IPS-18c (cell line): ENCODE data around the gene MKLN1.
"Not testable (repeated sequence)": the region's sequence is repeated elsewhere in the genome, so short reads cannot be mapped to it uniquely, and the experiment has no call there.

Source experiments
- H3K4me3 ChIP-seq: 2 replicates; pipeline ENCODE4 v1.7.0; 2013; ENCODE audit warnings: low read depth, mild to moderate bottlenecking, low read length, moderate library complexity; ENCODE audit not compliant: insufficient read depth
- H3K9me3 ChIP-seq: one replicate; pipeline ENCODE4 v1.6.1; 2013; ENCODE audit warnings: mild to moderate bottlenecking, low read length, moderate library complexity; ENCODE audit not compliant: control insufficient read depth, insufficient read depth

The MKLN1 gene

DNA sequence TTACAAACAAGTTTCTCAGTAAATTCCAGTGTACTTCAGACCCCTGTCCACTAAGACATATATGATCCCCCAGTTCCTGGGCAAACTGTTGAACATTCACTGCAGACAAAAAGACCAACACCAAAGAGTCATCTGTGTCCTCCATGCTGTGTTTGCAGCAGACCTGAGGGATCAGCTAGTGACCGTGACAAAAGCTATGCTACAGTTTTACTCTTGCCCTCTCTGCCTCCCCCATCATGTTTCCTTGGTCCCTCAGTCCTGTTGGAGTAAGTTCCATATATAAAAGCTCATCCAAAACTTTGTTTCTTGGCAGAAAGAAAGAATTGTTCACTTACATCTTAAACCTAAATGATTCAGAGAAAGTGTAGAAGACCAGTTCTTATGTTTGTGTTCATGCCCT is 172.7 kb downstream of the MKLN1 start:
- Histone ChIP-seq H3K9me3 (no peaks in the 10 kb centered on the region), H3K4me3 (no peak overlapping the region)

DNA sequence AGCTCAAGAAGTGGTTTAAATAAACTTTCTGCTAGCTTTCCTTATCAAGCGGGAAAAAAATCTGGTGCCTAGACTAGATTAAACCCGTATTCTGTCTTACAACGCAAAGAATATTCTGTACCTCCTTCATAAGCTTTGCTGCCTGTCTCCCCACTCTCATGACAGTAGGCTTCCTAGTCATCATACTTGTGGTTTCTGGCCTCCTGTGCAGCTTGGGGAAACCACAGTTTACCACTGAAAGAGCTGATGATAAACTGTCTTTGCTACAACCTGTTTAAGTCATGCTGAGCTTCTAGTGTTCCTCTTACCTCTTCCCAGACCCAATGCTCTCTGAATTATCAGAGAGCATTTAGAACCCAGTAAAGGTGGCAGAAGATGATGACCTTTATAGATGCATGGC is 173.7 kb downstream of the MKLN1 start:
- H3K4me3 ChIP-seq, result no peak overlapping the region

DNA sequence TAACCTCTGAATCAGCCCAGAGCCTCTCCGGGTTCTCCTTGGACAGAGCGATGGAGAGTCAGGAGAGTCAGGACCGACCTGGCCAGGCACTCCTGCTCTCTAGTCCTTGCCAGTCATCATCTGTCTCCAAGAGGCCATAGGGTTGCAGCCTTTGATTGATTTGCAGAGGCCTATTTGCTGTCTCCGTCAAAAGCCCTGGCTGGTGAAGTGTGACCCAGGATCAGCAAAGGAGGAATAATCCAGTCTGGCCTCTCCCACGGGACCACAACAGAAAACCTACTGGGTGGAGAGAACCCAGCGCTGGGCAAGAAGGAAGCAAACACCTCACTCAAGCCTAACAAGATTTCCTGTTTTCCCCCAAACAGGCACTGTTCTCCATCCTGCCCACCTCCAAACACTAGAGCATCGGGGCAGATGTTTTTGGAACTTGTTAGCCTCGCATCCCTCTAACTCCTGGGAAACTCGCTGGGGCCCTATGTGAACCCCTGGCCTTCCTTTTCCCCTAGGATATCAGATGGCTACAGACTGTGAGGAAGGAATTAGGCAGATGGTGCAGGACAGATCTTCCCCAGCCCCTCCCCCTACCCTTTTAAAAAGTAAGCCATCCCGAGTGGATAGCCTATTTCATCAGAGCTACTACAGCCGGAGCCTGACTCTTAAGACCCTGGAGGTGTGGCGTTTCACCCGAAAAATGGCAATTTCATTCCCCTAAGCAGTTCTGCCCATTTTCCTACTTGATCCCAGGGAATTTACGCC is 174.4 kb downstream of the MKLN1 start:
- no peak overlapping the region for H3K4me3 ChIP-seq
- H3K9me3 ChIP-seq, result no peaks in the 10 kb centered on the region

More for the DNA sequence above, 173.7 kb downstream of the MKLN1 start:
- H3K9me3 ChIP-seq, result no peaks in the 10 kb centered on the region

DNA sequence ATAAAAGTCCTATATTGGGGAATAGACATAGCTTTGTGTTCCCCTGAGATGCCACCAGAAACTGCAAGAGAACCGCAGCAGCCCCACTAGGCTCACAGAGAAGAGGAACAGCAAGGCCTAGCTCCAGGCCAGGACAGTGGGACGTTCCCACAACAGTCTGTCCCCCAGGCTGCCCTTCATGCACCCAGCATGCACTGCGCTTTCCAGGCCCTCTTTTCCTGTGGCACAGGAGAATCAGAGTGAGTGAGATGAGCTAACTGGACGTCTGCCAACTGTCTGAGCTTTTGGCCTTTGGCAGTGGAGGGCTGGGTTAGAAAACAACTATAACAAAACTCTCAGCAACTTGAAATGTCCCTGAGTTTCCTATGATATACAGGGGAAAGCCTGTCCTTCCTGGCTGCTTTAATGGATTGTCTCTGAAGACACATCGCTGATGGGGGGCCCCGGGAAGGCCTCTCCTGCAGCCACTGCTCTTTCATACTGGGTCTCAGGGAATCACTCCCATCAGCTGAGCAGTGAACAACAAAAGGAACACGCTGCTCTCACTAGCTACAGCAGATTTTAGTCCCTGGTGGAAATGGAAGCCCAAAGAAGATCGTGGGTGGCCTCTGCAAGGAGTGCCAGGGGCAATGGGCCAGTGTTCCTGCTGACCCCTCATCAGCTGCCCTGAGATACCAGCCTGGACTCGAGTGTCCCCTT is 175.3 kb downstream of the MKLN1 start:
- no peaks in the 10 kb centered on the region for H3K9me3 ChIP-seq

DNA sequence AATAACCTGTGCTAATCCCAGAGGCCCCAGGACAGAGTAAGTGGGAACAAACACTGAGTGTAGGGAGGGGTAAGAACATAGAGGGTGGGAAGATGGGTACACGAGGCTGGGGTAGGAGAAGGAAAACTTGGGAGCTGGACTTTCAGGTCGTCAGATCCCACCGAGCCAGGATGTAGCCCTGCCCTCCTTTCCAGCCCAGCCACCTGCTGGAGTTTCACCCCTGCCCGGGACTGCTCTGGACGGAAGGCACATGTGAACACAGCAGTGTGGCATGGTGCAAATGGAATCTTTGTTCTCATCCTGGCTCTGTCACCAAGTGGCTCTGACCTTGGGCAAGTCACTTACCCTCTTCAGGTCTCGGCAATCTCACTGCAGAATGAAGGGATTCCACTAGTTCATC is 176.0 kb downstream of the MKLN1 start:
- Histone ChIP-seq H3K9me3 (no peaks in the 10 kb centered on the region), H3K4me3 (no peak overlapping the region)

More for the DNA sequence above, 175.3 kb downstream of the MKLN1 start:
- no peak overlapping the region for H3K4me3 ChIP-seq

DNA sequence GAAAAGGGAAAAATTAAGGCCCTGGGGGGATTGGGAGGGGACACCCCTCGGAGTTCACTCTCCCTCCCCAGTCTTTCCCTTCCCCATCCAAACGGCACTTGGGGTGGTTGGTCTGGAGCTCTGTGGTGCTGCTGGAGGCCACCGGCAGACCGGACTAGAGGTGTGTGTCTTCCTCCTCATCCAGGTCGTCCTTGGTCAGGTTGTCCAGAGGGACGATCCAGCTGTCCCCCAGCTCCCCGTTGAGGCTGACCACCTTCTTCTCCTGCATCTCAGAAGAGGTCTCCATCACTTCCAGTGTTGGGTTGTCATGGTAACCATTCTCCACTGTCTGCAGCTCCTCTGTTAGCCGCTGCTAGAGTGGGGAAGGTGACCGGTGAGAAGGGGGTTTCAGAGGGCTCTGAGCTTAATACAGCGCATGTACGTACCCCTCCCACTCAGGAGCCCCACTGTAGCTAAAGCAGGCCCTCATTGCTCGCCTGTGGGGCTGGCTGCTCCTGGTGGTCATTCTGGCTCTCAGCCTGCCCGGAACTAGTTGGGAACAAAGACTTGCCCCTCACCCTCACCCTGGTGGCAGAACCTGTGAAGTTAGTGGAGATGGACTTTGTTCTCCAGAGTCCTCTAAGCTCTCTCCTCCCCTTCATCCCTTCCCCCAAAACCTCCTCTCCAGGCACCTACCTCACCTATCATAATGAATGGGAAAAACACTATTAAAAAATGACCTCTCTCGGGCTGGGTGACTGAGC is 176.7 kb downstream of the MKLN1 start:
- H3K9me3 ChIP-seq, result no peaks in the 10 kb centered on the region
- H3K4me3 ChIP-seq, result no peak overlapping the region

DNA sequence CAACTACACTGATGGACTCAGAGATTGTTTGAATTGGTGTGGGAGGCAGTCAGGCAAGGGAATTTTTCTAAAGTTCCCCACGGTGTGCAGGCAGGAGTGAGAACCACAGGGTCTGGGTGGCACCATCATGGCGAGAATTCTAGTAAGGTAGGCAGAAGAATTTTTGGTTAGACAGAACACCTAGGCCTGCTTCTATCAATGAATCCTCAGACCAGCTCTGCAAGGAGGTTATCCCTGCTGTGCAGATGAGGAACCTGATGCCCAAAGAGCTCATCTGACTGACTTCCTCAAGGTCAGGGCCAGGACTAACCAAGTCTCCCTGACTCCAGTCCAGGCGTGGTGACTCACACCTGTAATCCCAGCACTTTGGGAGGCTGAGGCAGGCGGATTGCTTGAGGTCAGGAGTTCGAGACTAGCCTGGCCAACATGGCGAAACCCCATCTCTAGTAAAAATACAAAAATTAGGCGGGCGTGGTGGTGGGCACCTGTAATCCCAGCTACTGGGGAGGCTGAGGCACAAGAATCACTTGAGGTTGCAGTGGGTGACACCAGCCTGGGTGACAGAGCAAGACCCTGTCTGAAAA is 177.5 kb downstream of the MKLN1 start:
- H3K4me3 ChIP-seq, H3K9me3 ChIP-seq: not testable (repeated sequence)

DNA sequence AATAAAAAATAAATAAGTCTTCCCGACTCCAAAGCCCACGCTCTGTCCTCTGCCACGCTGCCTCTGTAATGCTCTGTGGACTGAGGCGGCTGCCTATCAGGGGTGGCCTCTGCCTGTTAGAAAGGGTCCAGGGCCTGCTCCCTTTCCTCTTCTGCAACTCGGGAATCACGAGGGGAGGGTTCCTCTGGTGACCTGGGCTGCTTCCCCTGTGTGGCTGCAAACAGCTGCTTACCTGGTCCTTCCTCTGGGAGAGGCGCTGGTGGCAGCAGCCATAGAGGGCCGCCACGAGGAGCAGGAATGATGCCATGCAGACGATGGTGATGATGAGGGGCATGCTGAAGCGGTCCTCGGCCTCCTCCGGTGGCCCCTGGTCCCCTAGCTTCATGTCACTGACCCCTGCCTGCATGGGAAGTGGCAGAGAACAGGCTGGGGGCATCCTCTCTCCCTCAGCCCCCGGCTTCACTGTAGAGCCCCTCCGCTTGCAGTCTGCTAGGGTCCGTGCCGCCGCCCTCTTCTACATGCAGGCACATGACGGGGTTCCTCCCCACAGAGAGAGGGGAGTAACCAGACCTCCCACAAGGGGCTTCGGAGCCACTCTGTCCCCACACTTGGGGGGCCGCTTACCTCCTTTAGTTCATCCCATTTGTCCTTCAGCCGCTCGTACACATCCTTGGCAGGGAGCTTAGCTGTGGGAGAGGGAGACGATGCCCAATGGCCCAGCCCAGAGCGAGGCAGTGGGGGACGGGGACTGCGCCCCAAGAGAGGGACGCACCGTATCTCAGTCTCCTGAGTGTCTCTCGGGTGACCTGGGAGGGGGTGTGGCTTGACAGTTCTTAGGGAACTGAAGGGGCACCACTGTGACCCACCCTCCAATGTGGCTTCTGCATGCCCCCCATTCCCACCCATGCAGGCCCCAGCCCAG is 178.2 kb downstream of the MKLN1 start:
- Histone ChIP-seq H3K4me3 (no peak overlapping the region), H3K9me3 (no peaks in the 10 kb centered on the region)

DNA sequence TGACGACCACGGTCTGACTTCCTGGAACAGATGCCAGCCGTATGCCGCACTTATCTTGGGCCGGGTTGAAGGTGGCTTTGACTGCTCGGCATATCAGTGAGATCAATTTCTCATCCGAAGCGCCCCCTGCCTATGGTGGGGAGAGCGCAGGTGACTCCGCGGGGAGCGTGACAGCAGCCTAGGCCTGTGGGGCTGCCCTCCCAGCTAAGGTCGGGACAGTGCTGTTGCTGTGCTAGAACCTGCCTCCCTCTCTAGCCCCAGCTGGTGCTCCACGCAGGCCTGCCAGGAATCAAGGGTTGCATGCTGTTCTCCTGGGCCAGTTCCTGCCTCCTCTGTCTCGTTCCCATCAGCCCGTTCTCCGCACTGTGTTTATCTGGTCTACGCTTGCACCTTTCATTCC is 178.9 kb downstream of the MKLN1 start:
- no peaks in the 10 kb centered on the region for H3K9me3 ChIP-seq
- H3K4me3 ChIP-seq, result no peak overlapping the region

DNA sequence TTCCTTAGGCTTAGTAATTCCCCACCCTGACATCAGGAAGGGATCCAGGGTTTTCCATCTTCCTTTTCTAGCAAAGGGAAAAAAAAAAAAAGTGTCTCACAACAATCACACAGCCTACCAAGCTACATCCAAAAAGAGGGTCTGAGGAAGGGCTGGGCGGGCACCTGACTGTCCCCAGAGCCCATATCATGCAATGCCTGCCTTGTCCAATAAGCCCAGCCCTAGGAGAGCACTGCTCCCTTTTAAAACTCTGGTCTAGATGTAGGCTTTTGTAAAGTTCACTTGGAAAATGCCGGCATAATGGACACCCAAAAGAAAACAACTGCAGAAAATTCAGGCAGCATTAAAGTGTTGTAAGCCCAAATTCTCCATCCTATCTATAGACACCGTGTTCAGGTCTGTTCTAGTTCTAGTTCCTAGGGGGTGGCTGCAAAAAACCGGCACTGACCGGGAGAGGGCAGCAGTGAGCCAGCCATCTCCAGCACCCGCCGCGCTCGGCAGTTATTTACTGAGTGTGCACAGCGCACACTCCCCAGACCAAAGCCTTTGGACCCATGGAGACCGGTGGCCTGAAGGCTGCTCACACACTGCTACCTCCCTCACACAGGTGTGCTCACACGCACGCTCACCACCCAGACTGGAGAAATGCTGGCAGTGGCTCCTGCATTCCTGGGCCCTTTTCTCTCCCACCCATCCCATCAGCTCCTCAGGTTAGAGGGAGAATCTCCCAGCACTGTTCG is 180.1 kb downstream of the MKLN1 start:
- Histone ChIP-seq H3K9me3 (no peaks in the 10 kb centered on the region), H3K4me3 (no peak overlapping the region)

DNA sequence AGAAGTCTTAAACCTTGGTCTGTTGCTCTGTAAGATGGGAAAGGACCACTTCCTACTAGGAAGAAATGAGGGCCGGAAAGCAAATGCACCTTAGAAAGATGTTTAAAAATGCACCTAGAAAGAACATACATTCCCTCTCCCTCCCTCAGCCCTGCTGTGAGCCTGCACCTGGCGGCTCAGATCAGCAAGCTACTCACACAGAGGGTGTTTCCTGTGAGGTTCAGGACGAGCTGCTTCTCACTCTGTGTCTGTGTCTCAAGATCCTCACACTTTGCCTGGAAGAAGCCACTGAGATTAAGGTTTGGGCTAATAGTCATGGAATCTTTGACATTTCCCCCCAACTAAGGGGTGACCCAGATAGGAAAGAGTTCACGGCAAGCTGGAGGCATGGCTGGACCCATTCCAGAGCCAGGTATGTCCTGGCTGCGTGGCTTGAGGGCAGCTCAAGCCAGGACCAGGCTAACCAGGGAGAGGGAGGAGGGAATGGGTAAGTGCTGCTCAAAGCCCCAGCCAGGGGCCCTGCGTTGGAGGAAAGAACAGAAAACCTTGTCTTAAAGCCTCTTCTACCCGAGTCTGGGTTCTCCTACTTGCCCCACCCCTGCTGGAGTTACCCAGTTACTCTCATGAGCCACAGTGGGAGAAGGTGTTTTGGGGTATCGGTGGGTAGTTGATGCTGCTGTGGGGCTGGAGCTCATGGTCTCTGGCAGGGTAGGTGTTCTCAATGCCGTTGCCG is 181.2 kb downstream of the MKLN1 start:
- H3K4me3 ChIP-seq, result no peak overlapping the region
- no peaks in the 10 kb centered on the region for H3K9me3 ChIP-seq

DNA sequence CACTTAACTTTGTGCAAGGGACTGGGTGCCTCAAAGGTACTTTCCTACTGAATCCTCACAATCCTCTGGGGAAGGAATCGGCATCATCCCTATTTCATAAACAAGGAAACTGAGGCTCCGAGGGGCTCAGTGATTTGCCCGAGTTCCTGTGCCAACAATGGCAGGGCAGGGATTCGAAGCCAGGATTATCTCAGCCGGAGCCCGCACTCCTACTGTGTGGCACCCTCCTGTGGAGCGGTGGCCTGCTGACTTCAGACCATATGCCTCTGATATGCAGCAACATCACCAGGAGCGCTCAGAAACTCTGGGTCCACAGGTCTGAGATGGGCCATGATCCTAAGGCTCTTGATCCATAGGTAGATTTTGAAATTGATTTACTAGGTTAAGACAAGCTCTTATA is 182.1 kb downstream of the MKLN1 start:
- Histone ChIP-seq H3K9me3 (no peaks in the 10 kb centered on the region), H3K4me3 (no peak overlapping the region)

DNA sequence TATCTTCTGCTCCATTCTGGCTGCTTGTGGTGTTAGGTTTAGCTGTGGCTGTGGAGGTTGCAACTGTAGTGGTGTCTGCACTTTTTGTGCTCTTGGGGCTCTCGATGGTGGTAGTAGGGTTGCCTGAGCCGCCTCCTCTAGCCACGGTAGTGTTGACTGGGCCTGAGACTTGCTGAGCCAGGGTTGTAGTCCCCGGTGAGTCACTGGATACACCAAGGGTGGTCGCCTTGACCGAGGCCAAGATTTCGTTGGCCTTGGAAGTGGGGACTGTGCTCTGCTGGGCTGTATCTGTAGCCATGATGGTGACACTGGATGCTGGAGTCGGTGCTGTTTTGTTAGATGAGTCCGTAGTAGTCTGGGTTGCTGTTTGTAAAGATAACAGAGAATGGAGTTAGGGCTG is 183.4 kb downstream of the MKLN1 start:
- no peak overlapping the region for H3K4me3 ChIP-seq
- no peaks in the 10 kb centered on the region for H3K9me3 ChIP-seq

DNA sequence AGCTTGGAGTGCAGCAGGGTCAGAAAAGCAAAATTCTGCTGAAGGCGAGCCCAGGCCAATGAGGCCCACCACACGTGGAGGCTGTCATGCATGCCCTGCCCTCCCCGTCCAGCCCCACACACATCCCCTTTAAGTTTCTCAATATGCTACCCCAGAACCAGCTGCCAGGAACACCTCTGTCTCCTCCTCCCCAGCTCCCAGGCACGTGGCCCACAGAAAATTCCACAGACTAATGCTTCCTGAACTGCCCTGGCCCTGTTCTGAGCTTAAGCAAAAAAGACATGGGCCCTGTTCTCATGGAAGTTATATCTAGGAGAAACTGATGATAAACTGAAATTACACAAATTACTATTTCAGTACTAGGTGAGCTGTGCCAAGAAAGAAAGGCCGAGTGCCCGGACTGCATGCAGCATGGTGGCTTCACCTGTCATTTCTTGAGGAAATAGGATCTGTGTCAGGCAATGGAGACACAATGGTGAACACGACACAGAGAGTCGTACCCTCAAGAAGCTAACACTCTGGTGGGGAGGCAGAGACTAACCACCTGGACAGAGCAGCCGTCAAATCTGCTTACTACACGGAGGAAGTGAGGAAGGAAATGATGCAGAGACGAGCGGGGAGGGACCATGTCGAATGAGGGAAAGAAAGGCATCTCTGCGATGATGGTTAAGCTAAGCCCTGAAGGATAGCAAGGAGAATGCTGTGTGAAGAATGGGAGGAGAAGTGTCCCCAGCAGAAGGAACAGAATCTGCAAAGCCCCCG is 184.3 kb downstream of the MKLN1 start:
- Histone ChIP-seq H3K4me3 (no peak overlapping the region), H3K9me3 (no peaks in the 10 kb centered on the region)
